ENCODE measurements around the gene C8G. TPM values are rescaled to one million over a fixed set of nuclear protein-coding genes. Genes with fewer than 3 reads are reported as not detected.

C8G gene
- total and polyA plus RNA-seq, 9 of the 15 experiments (the other 6 are each of a cell fraction or from before 2014, with no cell fraction given): 0.35 to 5.9 (median 2.7) TPM; not detected in 2

- Histone ChIP-seq H3K27ac (ENCODE audit: extremely low read depth, low read depth, low read length) (no peak overlapping the region; the same call in 2 of the 3 replicates), H3K9ac (ENCODE audit: insufficient read depth in 1 of 2, low read depth in 2 of 2, low read length in 2 of 2) (peak overlapping the region in 1 of 2 experiments; percentile 38; a peak in 2 of 4 replicates), H3K4me1 (replicated peaks in 1 of 2; ENCODE audit: control insufficient read depth in 2 of 2, insufficient read depth in 2 of 2, low read length in 2 of 2) (peaks cover 0 to 8% of the 10 kb centered on the region in 2 experiments; a peak in 1 of 5 replicates), H2AFZ (ENCODE audit: low read depth, low read length) (no peak overlapping the region), H3K27me3 (ENCODE audit: control insufficient read depth in 2 of 2, insufficient read depth in 2 of 2, low read length in 2 of 2) (no peaks in the 10 kb centered on the region), H3K36me3 (ENCODE audit: control insufficient read depth, insufficient read depth, low read length) (peaks cover 79% of the 10 kb centered on the region), H3K9me1 (ENCODE audit: control insufficient read depth, insufficient read depth, low read length) (no peaks in the 10 kb centered on the region), H3K79me2 (ENCODE audit: control insufficient read depth, insufficient read depth, low read length) (peaks cover 5% of the 10 kb centered on the region), H3K4me2 (ENCODE audit: insufficient read depth, low read length) (no peak overlapping the region), H4K20me1 (replicated peaks; ENCODE audit: control insufficient read depth, insufficient read depth, low read length) (no peaks in the 10 kb centered on the region; the same call in none of the 2 replicates), H3K4me3 (no peak overlapping the region), H3K9me3 (replicated peaks; ENCODE audit: control insufficient read depth, insufficient read depth, low read depth, low read length) (no peaks in the 10 kb centered on the region)
- POLR2A ChIA-PET: interaction anchor here (0.6 kb wide), 1 partner anchor 10 kb away, joined by 3 read pairs; no protein-coding TSS in a partner anchor
- in situ Hi-C loops (cut with MboI) (no loop called here), intact Hi-C loops (cut with micrococcal nuclease) (no loop called here)
- peak; percentile 76 for ATAC-seq
- CTCF ChIA-PET (ENCODE audit: low intra/inter-chr PET ratio): no interaction called here
- TF ChIP-seq SMARCA4 (IDR thresholded peaks at IDR 0.05) (no peak), ARNT (IDR thresholded peaks at IDR 0.05) (no peak), ZNF347 (CRISPR knock-in tag; IDR thresholded peaks at IDR 0.05; ENCODE audit: low read depth) (no peak), ZNF76 (CRISPR knock-in tag; IDR thresholded peaks at IDR 0.05; ENCODE audit: borderline replicate concordance) (no peak)
- no TSS peak for BruUV-seq (replicated peaks)
- DNase-seq (ENCODE audit: extremely low read depth in 1 of 4, low spot score in 3 of 4): peak in 1 of 4 experiments; percentile 35
- no peak for FAIRE-seq
- WGBS (ENCODE audit: insufficient coverage, low coverage, missing lambda C conversion rate): 83% methylated on average over 20 of the region's 20 CpGs
Measured at GRCh38 chr9:136901516-136902258, 43.4 kb upstream of the C8G start.
